H1 (cell line): ENCODE data around the gene BPGM. TPM values are rescaled to one million over a fixed set of nuclear protein-coding genes. Genes with fewer than 3 reads are reported as not detected.

Experiments
- CTCF ChIA-PET: fragments of 300-600 bp; sonication (Branson Sonifier 250); formaldehyde crosslinking; loops from one replicate; lab custom pipeline; 2021; ENCODE audit not compliant: partially characterized antibody; lab: Charles Lee
- POLR2A ChIA-PET: fragments of 300-600 bp; sonication (Branson Sonifier 250); formaldehyde crosslinking; loops from one replicate; lab custom pipeline; 2021; ENCODE audit warnings: inconsistent platforms; ENCODE audit not compliant: partially characterized antibody; lab: Charles Lee
- DNase-seq, 2 experiments: peaks; one replicate each; pipeline versions ENCODE4 v3.0.0 to v3.0.0-alpha.2; 2010 to 2022; ENCODE audit warnings: low spot score in 2 of 2, low read depth in 1 of 2, mixed read lengths in 1 of 2
- FAIRE-seq: peaks from 2 replicates; lab custom pipeline; 2011; peaks lifted over from hg19 to GRCh38; lab: Jason Lieb, UNC
- H2AFZ ChIP-seq: 2 replicates; pipeline ENCODE4 v1.8.1; 2012; ENCODE audit warnings: low read length, inconsistent platforms
- H2AK5ac ChIP-seq: 2 replicates; pipeline ENCODE4 v1.6.1; 2013; ENCODE audit warnings: low read depth, low read length
- H2BK120ac ChIP-seq: replicated peaks from 2 replicates; pipeline ENCODE3; 2013; ENCODE audit warnings: low read depth, low read length, inconsistent platforms
- H2BK12ac ChIP-seq: 2 replicates; pipeline ENCODE4 v1.6.1; 2013; ENCODE audit warnings: low read depth, low read length
- H2BK15ac ChIP-seq: 2 replicates; pipeline ENCODE4 v1.6.1; 2013; ENCODE audit warnings: low read length
- H2BK20ac ChIP-seq: 2 replicates; pipeline ENCODE4 v1.6.1; 2013; ENCODE audit warnings: low read length
- H2BK5ac ChIP-seq: 2 replicates; pipeline ENCODE4 v1.6.1; 2013; ENCODE audit warnings: low read depth, low read length
- H3K14ac ChIP-seq: 2 replicates; pipeline ENCODE4 v1.6.1; 2013; ENCODE audit warnings: inconsistent platforms; ENCODE audit not compliant: insufficient read length
- H3K18ac ChIP-seq: 2 replicates; pipeline ENCODE4 v1.6.1; 2013; ENCODE audit warnings: low read length; ENCODE audit errors: extremely low read depth
- H3K23ac ChIP-seq: 2 replicates; pipeline ENCODE4 v1.6.1; 2013; ENCODE audit warnings: inconsistent platforms; ENCODE audit not compliant: insufficient read length
- H3K23me2 ChIP-seq: 2 replicates; pipeline ENCODE4 v1.6.1; 2013; ENCODE audit warnings: low read depth, low read length
- H3K27ac ChIP-seq: 2 replicates; pipeline ENCODE4 v1.6.1; 2011; ENCODE audit warnings: low read depth, low read length, inconsistent platforms
- H3K27me3 ChIP-seq, 4 experiments: replicated peaks in 1 of 4; 1 replicate in 1 of 4; 2 replicates in 3 of 4; pipeline versions ENCODE4 v1.6.1 to v1.8.1; 2011 to 2013; ENCODE audit warnings: low read length in 3 of 4, mild to moderate bottlenecking in 3 of 4, inconsistent platforms in 2 of 4, mixed read lengths in 2 of 4, moderate library complexity in 1 of 4; ENCODE audit not compliant: control insufficient read depth in 3 of 4, insufficient read depth in 3 of 4; ENCODE audit errors: extremely low read depth in 1 of 4
- H3K36me3 ChIP-seq, 4 experiments: 2 replicates each; pipeline versions ENCODE4 v1.6.1 to v1.8.1; 2011 to 2013; ENCODE audit warnings: mild to moderate bottlenecking in 4 of 4, low read length in 3 of 4, moderate library complexity in 2 of 4, control low read depth in 1 of 4, inconsistent platforms in 1 of 4; ENCODE audit not compliant: insufficient read depth in 4 of 4, control insufficient read depth in 2 of 4
- H3K4ac ChIP-seq: replicated peaks from 2 replicates; pipeline ENCODE3; 2013; ENCODE audit warnings: low read length, low read depth, mixed read lengths, inconsistent platforms; ENCODE audit not compliant: insufficient read length
- H3K4me1 ChIP-seq, 4 experiments: replicated peaks in 1 of 4; 1 replicate in 1 of 4; 2 replicates in 3 of 4; pipeline versions ENCODE4 v1.6.1 to v1.8.1; 2011 to 2013; ENCODE audit warnings: low read length in 3 of 4, inconsistent platforms in 2 of 4, mixed read lengths in 1 of 4; ENCODE audit not compliant: insufficient read depth in 4 of 4, control insufficient read depth in 3 of 4
- H3K4me2 ChIP-seq, 2 experiments: 2 replicates each; pipeline versions ENCODE4 v1.6.1 to v1.8.1; 2011 to 2013; ENCODE audit warnings: low read depth in 2 of 2, low read length in 2 of 2, control low read depth in 1 of 2, inconsistent platforms in 1 of 2, mild to moderate bottlenecking in 1 of 2; ENCODE audit not compliant: insufficient read depth in 1 of 2
- H3K4me3 ChIP-seq, 4 experiments: fragments of 200-600, 300-600 bp in 1 of 4; sonication (generic), shearing (Covaris generic), sonication (Bioruptor Twin) in 1 of 4; 2 replicates each; pipeline versions ENCODE4 v1.5.1 to v1.8.1; 2011 to 2016; ENCODE audit warnings: low read length in 4 of 4, low read depth in 3 of 4, control low read depth in 2 of 4, inconsistent platforms in 2 of 4, mild to moderate bottlenecking in 2 of 4, mixed read lengths in 1 of 4, moderate library complexity in 1 of 4; ENCODE audit not compliant: insufficient read depth in 2 of 4; ENCODE audit errors: extremely low read depth in 1 of 4
- H3K56ac ChIP-seq: replicated peaks from 2 replicates; pipeline ENCODE3; 2013; ENCODE audit warnings: low read depth, mild to moderate bottlenecking, mixed read lengths, low read length, inconsistent platforms; ENCODE audit not compliant: insufficient read length
- H3K79me1 ChIP-seq: 2 replicates; pipeline ENCODE4 v1.6.1; 2013; ENCODE audit warnings: low read depth, low read length, control low read depth
- H3K79me2 ChIP-seq, 2 experiments: 2 replicates each; pipeline versions ENCODE4 v1.6.1 to v1.8.1; 2012 to 2013; ENCODE audit warnings: low read length in 2 of 2, mild to moderate bottlenecking in 2 of 2, inconsistent platforms in 1 of 2; ENCODE audit not compliant: insufficient read depth in 2 of 2, control insufficient read depth in 1 of 2
- H3K9ac ChIP-seq, 4 experiments: replicated peaks in 1 of 4; 1 replicate in 1 of 4; 2 replicates in 3 of 4; pipeline versions ENCODE4 v1.6.1 to v1.8.1; 2011 to 2013; ENCODE audit warnings: low read depth in 3 of 4, low read length in 3 of 4, control low read depth in 2 of 4, mild to moderate bottlenecking in 2 of 4, moderate library complexity in 2 of 4, inconsistent platforms in 1 of 4; ENCODE audit errors: extremely low read depth in 1 of 4
- H3K9me3 ChIP-seq, 2 experiments: 2 replicates each; pipeline versions ENCODE4 v1.6.1 to v1.8.1; 2012 to 2013; ENCODE audit warnings: mild to moderate bottlenecking in 2 of 2, moderate library complexity in 2 of 2, control low read depth in 1 of 2, inconsistent platforms in 1 of 2, low read depth in 1 of 2, low read length in 1 of 2, mixed read lengths in 1 of 2; ENCODE audit not compliant: insufficient read depth in 2 of 2
- H4K20me1 ChIP-seq, 2 experiments: replicated peaks in 1 of 2; 2 replicates each; pipeline versions ENCODE3 to v1.8.1; 2011 to 2013; ENCODE audit warnings: inconsistent platforms in 2 of 2, low read length in 2 of 2, mild to moderate bottlenecking in 1 of 2; ENCODE audit not compliant: insufficient read depth in 2 of 2, control insufficient read depth in 1 of 2
- H4K5ac ChIP-seq: 2 replicates; pipeline ENCODE4 v1.6.1; 2013; ENCODE audit warnings: low read length, low read depth, mixed read lengths, inconsistent platforms; ENCODE audit not compliant: insufficient read length
- H4K8ac ChIP-seq: 2 replicates; pipeline ENCODE4 v1.8.0; 2013; ENCODE audit warnings: mild to moderate bottlenecking, moderate library complexity, low read length, inconsistent platforms; ENCODE audit not compliant: insufficient read depth; ENCODE audit errors: extremely low read depth
- H4K91ac ChIP-seq: replicated peaks from 2 replicates; pipeline ENCODE3; 2013; ENCODE audit warnings: low read length, mixed read lengths, inconsistent platforms; ENCODE audit not compliant: insufficient read length
- KDM1A ChIP-seq: fragments of 200-600, 300-600 bp; sonication (generic); IDR thresholded peaks from 2 replicates; pipeline ENCODE4 v1.7.1; 2016; ENCODE audit warnings: mild to moderate bottlenecking, low read length, borderline replicate concordance
- RAD21 ChIP-seq, 2 experiments: IDR thresholded peaks in 1 of 2; conservative IDR thresholded peaks in 1 of 2; 2 replicates each; pipeline ENCODE4 v1.6.1; 2011; ENCODE audit warnings: low read depth in 2 of 2, low read length in 2 of 2, improper control_type of control experiment in 1 of 2, inconsistent platforms in 1 of 2, mild to moderate bottlenecking in 1 of 2, moderate library complexity in 1 of 2
- TEAD4 ChIP-seq: IDR thresholded peaks from 2 replicates; pipeline ENCODE4 v1.6.1; 2012; ENCODE audit warnings: low read depth, low read length, inconsistent platforms, mixed read lengths
- ZNF274 ChIP-seq: IDR thresholded peaks from 2 replicates; pipeline ENCODE4 v1.7.0; 2012; ENCODE audit warnings: low read length, borderline replicate concordance; ENCODE audit errors: extremely low read depth
- polyA plus RNA-seq, 7 experiments: library from polyadenylated mRNA; depleted of rRNA in 3 of 7; stranded (reverse) in 5 of 7; unstranded in 2 of 7; fragments of >200 nt in 5 of 7; fragments of 200-250 nt in 2 of 7; gene quantifications; 1 replicate in 5 of 7; 2 replicates in 1 of 7; 4 replicates in 1 of 7; pipeline versions ENCODE4 v1.2.1 to v1.2.3, GENCODE V29; 2011 to 2013; ENCODE audit warnings: missing spikeins in 2 of 7, mixed read lengths in 2 of 7
- total RNA-seq: library from RNA; stranded (reverse); fragmentation: NEBNext Ultra II Directional; extraction: Animal tissue kit (Norgen Biotek cat#: 25700); gene quantifications from 2 replicates; pipeline ENCODE4 v1.2.1, GENCODE V29; 2021

Gene BPGM
- total and polyA plus RNA-seq, 2 of the 8 experiments (the other 6 are each of a cell fraction or from before 2014, with no cell fraction given) = 9.7 to 15.3 TPM

DNA sequence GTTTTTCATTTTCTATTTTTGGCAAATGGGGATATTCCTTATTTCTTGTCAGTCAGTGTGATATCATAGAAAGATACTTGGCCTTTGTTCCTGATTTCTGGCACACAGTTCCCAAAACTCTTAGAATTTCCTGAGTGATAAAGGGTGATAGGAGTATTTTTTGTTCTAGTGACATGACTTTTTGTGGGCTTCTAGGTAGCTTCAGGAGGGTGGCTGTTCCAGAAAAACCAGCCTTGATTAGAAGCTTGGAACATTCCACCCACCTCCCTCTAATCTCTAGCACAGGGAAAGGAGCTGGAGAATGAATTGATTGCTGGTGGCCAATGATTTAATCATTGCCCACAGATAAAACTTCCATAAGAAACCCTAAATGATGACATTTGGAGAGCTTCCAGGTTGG, 17.2 kb upstream of the BPGM start:
- Histone ChIP-seq H3K36me3 (no peaks in the 10 kb centered on the region), H4K5ac (no peak overlapping the region), H3K14ac (no peak overlapping the region), H3K23ac (no peak overlapping the region), H3K79me2 (no peaks in the 10 kb centered on the region), H2BK5ac (no peak overlapping the region), H4K20me1 (no peaks in the 10 kb centered on the region), H3K56ac (no peak overlapping the region), H3K9ac (no peak overlapping the region), H2AFZ (no peak overlapping the region), H3K4me1 (no peaks in the 10 kb centered on the region), H3K4ac (no peak overlapping the region), H2BK120ac (no peak overlapping the region), H3K9me3 (no peaks in the 10 kb centered on the region), H2BK15ac (no peak overlapping the region), H2BK20ac (no peak overlapping the region), H3K23me2 (no peaks in the 10 kb centered on the region), H3K27me3 (no peaks in the 10 kb centered on the region), H2AK5ac (no peak overlapping the region), H3K79me1 (no peaks in the 10 kb centered on the region), H3K4me3 (no peak overlapping the region), H3K27ac (no peak overlapping the region), H2BK12ac (no peak overlapping the region), H4K8ac (no peak overlapping the region), H3K18ac (no peak overlapping the region), H4K91ac (no peak overlapping the region), H3K4me2 (no peak overlapping the region)
- POLR2A ChIA-PET = no interaction called here
- TF ChIP-seq ZNF274 (no peak), RAD21 (IDR thresholded peaks at IDR 0.05 in 1 of 2, conservative IDR thresholded peaks at IDR 0.05 in 1 of 2; ENCODE audit: low read depth in 2 of 2, low read length in 2 of 2) (no peak), KDM1A (no peak), TEAD4 (no peak)
- CTCF ChIA-PET = interaction anchor here (0.6 to 10.0 kb wide), 7 partner anchors 9 to 262 kb away, joined by 3 to 108 read pairs (median 4); partner anchors contain the start of gene BPGM
- FAIRE-seq (no peak), DNase-seq (no peak)
